HPDE6-E6E7 (cell line): ENCODE data around the gene GIN1.
A peak's percentile ranks its signal among the peaks of the same experiment; 100 is the strongest.
"Not testable (repeated sequence)": the region's sequence is repeated elsewhere in the genome, so short reads cannot be mapped to it uniquely, and the experiment has no call there.

Experiments
- DNase-seq: peaks from one replicate; pipeline ENCODE4 v3.0.0; 2011; ENCODE audit warnings: missing footprints; ENCODE audit errors: extremely low spot score

GIN1 gene

DNA sequence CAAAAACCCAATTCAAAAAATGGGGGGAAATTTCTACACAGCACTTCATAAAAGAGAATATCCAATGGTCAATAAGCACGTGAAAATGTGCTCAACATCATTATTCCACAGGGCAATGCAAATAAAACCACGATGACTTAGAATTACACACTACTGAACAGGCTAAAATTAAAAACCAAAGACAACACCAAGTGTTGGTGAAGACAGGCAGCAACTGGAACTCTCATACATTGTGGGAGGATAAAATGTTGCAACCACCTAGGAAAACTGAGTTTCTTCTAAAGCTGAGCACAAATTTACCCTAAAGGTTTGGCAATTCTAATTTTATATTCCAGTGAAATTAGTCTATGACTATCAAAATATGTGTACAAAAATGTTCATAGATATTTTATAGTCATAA, 9.5 kb downstream of the GIN1 start:
- DNase-seq = no peak

DNA sequence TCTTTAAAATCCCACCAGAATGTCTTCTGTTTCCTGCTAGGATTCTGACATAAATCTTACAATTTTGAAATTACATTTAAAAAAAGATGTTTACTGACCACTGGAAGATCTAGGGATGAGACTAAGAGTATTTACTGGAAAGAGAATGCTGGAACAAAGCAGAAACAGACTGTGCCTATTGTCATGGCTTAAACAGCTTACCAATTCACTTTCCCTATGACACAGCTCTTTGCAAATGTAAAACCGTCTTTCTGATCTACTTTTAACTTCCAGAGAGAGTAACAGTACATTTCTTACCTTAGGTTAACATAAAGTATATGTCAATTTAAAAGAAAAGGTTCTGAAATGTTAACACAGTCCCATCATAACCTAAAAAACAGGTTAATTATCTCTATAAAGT, 10.7 kb downstream of the GIN1 start:
- DNase-seq = no peak

DNA sequence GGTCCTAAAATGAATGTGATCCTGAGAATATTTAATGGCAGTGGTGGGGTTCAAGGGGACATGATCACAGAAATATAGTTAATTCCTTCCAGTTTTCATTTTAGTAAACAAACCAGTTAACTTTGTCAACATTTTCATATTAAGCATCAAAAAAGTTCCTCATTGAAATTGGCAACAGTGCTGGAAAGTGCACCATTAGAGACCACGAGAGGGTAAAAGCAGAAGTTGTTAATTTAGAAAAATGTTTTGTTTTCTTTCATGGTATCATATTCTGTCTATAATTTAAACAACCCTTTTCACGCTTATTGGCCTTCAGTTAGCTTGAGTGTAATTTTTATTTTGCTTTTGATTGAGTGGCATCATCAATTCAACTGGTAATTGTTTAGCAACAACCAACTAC, 11.9 kb downstream of the GIN1 start:
- DNase-seq = no peak

DNA sequence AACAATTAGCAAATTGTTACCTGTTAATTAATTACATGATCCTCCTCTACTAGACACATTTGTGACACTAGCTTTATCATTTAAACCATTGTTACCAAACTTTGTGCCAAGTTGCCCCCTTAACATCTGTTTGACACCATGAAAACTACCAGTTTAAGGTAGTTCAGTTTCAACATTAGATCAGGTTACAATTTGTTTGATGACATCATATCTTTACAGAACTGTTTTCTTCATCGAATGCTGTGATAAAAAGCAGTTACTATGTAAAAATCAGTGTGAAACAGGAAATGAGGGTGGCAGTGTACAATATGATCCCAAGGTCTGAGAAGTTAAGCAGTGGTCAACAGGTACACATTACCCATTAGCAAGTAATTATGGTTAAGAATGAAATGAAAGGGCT, 17.7 kb downstream of the GIN1 start:
- DNase-seq = no peak

DNA sequence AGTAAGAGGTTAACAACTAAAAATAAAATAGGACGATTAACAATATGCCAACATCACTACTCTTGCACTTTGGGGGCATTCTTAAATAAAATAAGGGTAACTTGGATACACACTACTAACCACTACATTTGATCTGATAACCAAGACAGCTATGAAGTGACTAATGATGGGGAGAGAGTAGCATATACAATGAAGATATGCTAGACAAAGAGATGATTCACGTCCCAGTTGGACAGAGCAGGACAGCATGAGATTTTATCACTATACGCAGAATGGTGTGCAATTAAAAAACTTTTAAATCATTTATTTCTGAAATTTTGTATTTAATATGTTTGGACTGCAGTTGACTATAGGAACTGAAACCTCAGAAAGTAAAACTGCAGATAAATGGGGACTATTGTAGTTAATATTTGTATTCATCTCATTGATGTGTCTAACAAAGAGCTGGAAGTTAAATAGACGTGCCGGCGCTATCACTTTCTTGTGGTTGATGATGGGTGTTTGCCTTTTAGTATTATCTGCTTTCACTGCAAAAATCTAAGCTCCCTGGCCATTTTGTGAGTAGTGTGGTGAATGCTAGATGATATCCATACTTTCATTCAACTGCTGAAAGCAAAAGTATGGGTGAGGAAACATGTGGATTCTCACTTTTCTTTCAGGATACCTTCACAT, 18.7 kb downstream of the GIN1 start:
- no peak for DNase-seq

DNA sequence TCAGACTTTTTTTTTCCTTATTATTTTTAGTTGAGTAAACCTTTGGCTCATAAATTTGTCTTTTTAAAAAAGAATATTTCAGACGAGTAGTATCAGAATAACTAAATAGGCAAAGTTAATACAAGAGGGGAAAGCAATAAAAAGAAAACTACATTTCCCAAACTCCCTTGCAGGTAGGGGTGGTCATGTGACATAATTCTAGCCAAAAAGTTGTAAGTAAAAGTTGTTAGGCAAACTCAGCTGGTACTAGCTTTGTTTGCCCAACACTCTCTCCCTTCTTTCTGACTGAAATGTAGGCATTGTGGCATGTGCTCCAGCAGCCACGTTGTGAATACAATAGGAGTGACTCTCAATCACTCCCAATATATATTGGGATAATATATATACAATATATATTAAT, 20.9 kb downstream of the GIN1 start:
- no peak for DNase-seq

DNA sequence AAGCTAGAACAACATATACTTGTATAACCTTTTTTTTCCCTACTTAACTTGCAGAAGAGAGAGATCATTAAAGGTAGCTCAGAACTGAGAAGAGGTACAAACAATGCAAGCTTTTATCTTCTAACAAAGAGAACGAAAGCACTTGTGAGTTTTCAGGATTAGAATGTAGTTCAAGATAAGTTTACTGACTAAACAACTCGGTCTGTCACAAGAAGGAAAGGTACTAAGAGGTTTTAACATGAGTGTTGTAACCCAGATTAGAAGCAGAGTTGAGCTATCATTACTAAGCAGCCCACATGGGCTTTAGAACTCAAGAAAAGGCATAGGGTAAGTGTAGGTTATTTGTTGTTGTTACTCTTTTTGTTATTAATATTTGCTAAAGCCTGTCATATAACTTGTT, 25.2 kb downstream of the GIN1 start:
- DNase-seq = no peak

DNA sequence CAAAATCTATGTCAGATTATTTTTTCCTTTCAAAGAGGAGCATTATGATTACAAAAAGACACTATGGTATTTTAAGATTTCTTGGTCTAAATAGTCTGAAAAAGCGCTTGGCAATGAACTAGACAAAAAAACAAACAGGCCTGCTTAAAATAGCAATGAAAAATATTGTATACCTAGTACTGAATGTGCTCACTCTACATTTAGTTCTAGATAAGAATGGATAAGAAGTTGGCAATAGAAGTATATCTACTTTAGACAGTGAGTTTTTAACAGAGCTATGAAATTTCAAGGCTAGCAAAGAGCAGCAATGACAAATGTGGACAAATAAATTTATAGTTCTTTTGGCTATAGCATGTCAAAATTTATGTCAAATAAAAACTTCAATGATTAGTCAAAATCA, 26.2 kb downstream of the GIN1 start:
- DNase-seq = no peak

DNA sequence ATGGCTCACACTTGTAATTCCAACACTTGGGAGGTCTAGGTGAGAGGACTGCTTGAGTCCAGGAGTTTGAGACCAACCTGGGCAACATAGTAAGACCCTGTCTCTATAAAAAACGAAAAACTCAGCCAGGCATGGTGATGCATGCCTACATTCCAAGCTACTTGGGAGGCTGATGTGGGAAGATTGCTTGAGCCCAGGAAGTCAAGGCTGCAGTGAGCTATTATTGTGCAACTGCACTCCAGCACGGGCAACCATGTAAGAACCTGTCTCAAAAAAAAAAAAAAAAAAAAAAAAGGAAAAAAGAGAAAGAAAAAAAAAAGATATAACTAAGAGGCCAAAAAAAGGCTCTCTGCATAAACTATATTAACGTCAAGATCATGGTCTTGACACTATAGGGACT, 27.3 kb downstream of the GIN1 start:
- no peak for DNase-seq

DNA sequence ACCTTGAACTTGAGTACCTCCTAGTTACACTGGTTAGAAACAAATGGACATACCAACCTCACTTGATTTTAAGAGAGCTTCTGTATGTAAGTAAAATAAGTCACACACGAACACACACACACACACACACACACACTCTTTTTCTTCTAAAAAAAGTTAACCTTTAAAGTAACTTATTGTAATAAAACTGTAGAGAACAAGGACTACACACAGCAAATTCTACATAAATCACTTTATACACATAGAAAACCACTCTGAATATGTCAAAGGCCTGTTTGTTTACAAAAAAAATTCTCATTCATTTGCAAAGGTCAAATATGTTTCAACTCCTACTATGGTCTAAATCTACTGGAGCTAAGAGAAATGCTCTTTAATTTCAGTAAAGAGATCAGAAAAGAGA, 29.1 kb downstream of the GIN1 start:
- no peak for DNase-seq

DNA sequence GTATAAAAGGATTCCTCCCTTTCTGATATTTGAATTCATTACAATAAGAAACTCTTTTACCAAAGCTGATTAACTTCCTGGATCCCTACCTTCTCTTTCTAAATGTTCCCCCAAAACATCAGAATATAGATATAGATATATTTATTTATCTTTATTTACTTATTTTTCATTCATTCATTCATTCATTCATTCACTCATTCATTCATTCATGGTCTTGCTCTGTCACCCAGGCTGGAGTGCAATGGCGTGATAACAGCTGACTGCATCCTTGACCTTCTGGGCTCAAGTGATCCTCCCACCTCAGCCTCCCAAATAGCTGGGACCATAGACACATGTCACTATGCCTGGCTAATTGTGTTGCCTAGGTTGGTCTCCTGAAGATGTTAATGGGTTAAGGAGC, 30.7 kb downstream of the GIN1 start:
- no peak for DNase-seq

DNA sequence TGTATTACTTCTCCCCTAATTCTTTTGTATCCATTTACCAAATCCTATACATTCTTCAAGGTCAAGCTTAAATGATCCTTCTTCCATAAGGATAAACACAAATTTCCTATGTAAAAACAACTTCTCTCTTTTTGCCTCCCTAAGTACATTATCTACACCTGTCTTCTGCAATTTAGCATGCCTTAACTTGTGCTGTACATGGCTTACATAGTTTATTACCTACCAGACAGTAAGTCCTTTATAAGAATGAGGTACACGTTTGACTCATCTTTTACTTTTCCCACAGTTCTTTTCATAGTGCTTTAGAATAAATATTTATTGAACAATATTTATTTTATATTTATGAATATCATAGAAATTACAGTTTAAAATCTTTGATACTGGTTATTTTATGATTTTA, 33.4 kb downstream of the GIN1 start:
- DNase-seq = no peak

DNA sequence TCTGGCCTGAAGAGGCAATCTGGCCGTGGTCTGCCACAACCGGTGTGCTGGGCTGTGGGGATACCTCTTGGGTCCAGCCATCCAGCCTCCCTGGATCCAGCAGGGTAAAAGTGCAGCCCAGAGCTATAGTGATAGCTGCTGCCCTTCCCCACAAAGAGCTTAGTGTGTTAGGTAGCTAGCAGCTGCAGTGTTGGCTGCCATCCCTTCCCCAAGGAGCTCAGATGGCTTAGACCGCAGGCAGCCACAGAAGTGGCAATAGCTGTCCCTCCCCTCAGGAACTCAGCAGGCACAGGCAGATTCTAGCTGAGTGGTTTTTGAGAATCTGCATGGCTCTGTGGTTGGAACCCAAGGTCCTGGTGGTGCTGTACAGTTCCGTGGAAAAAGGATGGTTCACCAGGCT, 40.1 kb downstream of the GIN1 start:
- DNase-seq = no peak

DNA sequence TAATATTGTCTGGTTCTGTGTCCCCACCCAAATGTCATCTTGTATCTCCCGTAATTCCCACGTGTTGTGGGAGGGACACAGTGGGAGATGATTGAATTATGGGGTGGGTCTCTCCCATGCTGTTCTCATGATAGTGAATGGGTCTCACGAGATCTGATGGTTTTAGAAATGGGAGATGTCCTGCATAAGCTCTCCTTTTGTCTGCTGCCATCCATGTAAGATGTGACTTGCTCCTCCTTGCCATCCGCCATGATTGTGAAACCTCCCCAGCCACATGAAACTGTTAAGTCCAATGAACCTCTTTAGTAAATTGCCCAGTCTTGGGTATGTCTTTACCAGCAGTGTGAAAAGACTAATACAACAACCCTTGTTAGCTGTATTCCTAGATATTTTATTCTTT, 44.5 kb downstream of the GIN1 start:
- no peak for DNase-seq

DNA sequence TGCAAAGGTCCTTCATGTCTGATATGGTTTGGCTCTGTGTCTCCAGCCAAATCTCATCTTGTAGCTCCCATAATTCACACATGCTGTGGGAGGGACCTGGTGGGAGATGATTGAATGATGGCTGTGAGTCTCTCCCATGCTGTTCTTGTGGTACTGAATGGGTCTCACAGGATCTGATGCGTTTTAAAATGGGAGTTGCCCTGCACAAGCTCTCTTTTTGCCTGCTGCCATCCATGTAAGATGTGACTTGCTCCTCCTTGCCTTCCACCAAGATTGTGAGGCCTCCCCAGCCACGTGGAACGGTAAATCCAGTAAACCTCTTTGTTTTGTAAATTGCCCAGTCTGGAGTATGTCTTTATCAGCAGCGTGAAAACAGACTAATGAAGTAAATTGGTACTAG, 46.4 kb downstream of the GIN1 start:
- DNase-seq = not testable (repeated sequence)

DNA sequence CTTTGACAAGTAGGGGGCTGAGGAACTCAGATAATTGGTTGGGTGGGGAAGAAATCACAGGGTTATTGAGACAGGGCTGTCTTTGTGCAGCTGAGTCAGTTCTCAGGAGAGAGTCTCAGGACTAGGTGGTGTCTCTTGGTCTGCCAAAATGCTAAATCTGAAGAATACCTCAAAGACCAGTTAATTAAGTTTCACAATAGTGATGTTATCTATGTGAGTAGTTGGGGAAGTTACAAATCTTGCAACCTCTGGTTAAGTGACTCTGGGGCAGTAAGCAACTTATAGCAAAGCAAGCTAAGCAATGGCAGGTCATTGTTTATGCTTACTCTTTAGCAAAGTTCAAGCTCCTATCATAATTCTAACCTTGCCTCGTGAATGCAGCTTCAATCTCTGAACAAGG, 53.6 kb downstream of the GIN1 start:
- DNase-seq = no peak

DNA sequence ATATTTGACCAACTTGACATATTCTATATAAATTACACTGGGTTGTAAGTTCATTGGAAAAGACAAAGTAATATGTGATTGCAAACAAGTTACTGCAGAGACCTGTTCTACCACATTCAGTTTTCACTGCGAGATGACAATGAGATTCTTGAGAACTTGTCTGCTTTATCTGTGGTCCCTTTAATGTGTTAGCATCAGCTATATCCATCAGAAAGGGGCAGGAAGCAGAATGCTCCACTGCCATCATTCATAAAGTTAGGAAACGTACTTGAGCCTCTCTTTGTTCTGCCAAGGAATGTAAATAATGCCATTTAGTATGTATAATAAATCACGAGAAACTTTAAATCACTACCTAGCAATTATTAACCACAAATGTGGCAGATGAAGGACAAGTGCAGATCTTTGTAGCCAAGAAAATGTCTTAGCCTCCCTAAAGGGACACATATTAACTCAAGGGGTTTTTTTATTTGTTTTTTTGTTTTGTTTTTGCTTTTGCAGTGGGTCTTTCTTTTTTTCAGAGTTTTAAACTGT, 59.4 kb downstream of the GIN1 start:
- DNase-seq = no peak

DNA sequence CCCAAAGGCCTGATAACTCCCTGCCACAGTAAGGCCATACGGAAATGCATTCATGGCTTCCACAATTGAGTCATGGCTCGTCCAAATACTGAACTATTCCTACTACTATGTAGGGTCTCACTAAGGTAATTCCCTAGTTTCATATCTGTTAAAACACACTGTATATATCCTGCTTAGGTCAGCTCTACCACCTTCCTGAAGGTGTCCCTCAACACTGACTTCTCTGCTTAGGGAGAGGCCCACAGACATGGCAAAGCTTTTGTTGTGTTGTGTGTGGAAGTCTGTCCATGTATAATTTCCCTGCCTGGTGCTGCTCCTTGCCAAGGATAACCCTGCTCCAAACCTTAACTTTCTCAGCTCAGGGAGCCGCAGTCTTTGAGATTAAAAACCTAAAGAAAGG, 60.4 kb downstream of the GIN1 start:
- no peak for DNase-seq

DNA sequence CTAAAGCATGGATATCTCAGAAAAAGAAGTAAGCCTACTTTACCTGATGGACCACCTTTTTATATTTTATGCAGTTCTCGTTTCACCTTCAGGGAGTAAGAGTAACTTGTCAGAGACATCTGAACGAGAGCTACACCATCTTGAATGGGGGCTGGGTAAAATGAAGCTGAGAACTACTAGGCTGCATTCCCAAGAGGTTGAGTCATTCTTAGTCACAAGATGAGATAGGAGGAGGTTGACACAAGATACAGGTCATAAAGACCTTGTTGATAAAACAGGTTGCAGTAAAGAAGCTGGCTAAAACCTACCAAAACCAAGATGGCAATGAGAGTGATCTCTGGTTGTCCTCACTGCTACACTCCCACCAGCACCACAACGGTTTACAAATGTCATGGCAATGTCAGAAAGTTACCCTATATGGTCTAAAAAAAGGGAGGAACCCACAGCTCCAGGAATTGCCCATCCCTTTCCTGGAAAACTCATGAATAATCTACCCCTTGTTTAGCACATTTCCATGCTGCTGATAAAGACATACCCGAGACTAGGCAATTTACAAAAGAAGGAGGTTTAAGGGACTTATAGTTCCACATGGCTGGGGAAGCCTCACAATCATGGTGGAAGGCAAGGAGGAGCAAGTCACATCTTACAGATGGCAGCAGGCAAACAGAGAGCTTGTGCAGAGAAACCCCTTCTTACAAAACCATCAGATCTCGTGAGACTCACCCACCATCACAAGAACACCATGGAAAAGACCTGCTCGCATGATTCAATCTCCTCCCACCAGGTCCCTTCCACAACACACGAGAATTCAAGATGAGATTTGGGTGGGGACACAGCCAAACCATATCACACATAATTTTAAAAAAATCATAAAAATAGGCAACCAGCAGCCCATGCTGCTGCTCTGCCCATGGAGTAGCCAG, 62.5 kb downstream of the GIN1 start:
- DNase-seq = no peak

DNA sequence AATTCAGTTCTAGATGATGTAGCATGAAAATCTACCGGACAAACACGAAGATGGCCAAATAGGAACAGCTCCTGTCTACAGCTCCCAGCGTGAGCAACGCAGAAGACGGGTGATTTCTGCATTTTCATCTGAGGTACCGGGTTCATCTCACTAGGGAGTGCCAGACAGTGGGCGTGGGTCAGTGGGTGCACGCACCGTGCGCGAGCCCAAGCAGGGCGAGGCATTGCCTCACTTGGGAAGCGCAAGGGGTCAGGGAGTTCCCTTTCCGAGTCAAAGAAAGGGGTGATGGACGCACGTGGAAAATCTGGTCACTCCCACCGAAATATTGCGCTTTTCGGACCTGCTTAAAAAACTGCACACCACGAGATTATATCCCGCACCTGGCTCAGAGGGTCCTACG, 73.2 kb downstream of the GIN1 start:
- not testable (repeated sequence) for DNase-seq

DNA sequence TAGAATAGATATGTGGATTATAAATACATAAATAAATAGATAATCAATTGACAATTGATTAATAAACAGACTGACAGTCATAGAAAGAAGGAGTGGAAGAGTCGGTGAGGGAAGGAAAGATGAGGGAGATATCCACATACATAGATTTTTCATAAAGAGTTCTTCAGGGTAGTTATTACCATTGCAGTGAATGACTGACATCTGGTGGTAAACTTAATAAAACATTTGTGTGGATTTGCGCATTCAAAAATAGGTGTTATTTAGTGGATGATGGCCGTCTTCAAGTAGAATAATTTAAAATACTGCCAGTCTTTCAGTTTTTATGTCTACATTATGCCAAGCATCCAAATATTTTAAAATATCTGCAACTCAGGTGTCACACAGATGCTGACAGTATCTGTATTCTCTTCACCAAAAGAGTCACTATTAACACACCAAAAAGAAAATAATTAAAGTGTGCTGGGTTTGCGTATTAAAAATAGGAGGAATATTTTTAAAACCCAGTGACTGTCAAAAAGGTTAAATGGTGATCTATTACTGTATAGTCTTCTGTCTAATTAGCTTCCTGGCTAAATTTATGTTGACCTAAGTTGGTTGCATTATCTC, 78.8 kb downstream of the GIN1 start:
- peak; percentile 6 for DNase-seq

DNA sequence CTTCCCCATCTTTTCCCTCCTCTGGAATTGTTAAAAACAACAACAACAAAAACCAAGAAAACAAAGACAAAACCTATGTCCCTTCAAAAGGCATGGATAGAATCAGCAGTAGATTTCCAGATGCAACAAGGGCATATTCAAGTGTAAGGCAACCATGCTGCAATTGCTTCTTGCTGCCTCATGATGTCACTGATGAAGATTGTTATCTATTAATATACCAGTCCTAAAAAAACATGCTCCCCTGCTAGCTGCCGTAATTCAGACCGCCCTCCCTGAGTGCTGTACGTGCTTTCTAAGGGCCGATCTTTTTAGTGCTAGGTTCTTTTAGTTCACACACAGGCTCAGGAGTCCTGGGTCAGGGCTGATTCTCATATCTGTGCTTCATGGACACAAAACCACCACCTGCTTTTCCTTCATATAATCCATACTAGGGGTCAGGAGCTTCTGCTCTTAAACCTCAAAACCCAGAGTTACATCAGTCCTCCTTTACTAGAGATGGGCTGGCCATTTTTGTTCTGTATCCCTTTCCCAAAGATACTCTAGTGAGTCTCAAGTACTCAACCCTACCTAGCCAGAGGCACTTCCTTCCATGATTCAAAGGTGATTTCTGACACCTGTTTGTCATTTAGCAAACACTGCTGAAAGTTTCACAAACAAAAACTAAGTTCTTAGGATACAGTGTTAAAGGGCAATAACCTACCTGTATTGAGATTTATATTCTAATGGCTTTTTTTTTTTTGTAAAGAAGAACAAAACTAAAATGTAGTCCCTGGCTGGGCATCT, 82.1 kb downstream of the GIN1 start:
- DNase-seq = no peak
